MM.1S (cell line): ENCODE measurements around the gene CAMSAP1.

Experiments
- CTCF ChIP-seq: fragments of 300-600 bp; sonication (generic); IDR thresholded peaks from 2 replicates; pipeline ENCODE4 v1.5.1; 2016; ENCODE audit warnings: antibody characterized with exemption, low read length, mixed read lengths
- EZH2 ChIP-seq: fragments of 300-600 bp; sonication (generic); optimal IDR thresholded peaks from 2 replicates; pipeline ENCODE3; 2017; ENCODE audit warnings: low read depth, mild to moderate bottlenecking, antibody characterized with exemption, low read length, mixed read lengths
- EZH2phosphoT487 ChIP-seq: fragments of 300-600 bp; sonication (generic); IDR thresholded peaks from 2 replicates; pipeline ENCODE4 v1.6.1; 2018; ENCODE audit warnings: antibody characterized with exemption, low read length

GRCh38 chr9:135783540-135784245 is 123.7 kb downstream of the CAMSAP1 start:
- no peak for TF ChIP-seq CTCF
- no peak for TF ChIP-seq EZH2
- no peak for TF ChIP-seq EZH2phosphoT487
